KG1 (cell line): ENCODE results near the gene TMEM168.
"Not testable (repeated sequence)": the region's sequence is repeated elsewhere in the genome, so short reads cannot be mapped to it uniquely, and the experiment has no call there.

Experiments used
- DNase-seq: peaks from one replicate; lab custom pipeline; 2025; lab: John Stamatoyannopoulos, UW

TMEM168 gene

GRCh38 chr7:112781558-112781957 is 8.6 kb downstream of the TMEM168 start:
- DNase-seq, result no peak

- DNase-seq, result no peak
These were observed 9.1 kb downstream of the TMEM168 start for GRCh38 chr7:112781110-112781509.

GRCh38 chr7:112779667-112780066 is 10.5 kb downstream of the TMEM168 start:
- no peak for DNase-seq

- no peak for DNase-seq
These were observed 12.8 kb downstream of the TMEM168 start for GRCh38 chr7:112777406-112777805.

GRCh38 chr7:112771166-112771565 is 19.0 kb downstream of the TMEM168 start:
- DNase-seq, result no peak

- DNase-seq, result no peak
These were observed 20.1 kb downstream of the TMEM168 start for GRCh38 chr7:112770051-112770450.

- no peak for DNase-seq
These were observed 25.1 kb downstream of the TMEM168 start for GRCh38 chr7:112765105-112765504.

- DNase-seq, result no peak
These were observed 26.2 kb downstream of the TMEM168 start for GRCh38 chr7:112763996-112764395.

- no peak for DNase-seq
These were observed 26.9 kb downstream of the TMEM168 start for GRCh38 chr7:112763298-112763697.

- DNase-seq, result no peak
These were observed 30.3 kb downstream of the TMEM168 start for GRCh38 chr7:112759905-112760304.

GRCh38 chr7:112757337-112757736 is 32.9 kb downstream of the TMEM168 start:
- no peak for DNase-seq

GRCh38 chr7:112753298-112753697 is 36.9 kb downstream of the TMEM168 start:
- no peak for DNase-seq

- DNase-seq, result no peak
These were observed 37.6 kb downstream of the TMEM168 start for GRCh38 chr7:112752576-112752975.

- DNase-seq, result no peak
These were observed 40.4 kb downstream of the TMEM168 start for GRCh38 chr7:112749775-112750174.

GRCh38 chr7:112748381-112748780 is 41.8 kb downstream of the TMEM168 start:
- no peak for DNase-seq

GRCh38 chr7:112745635-112746034 is 44.6 kb downstream of the TMEM168 start:
- no peak for DNase-seq

GRCh38 chr7:112744818-112745217 is 45.4 kb downstream of the TMEM168 start:
- DNase-seq, result no peak

GRCh38 chr7:112743811-112744210 is 46.4 kb downstream of the TMEM168 start:
- DNase-seq, result no peak

- DNase-seq, result no peak
These were observed 49.5 kb downstream of the TMEM168 start for GRCh38 chr7:112740667-112741066.

- no peak for DNase-seq
These were observed 50.6 kb downstream of the TMEM168 start for GRCh38 chr7:112739436-112740180.

- no peak for DNase-seq
These were observed 54.9 kb downstream of the TMEM168 start for GRCh38 chr7:112735261-112735660.

GRCh38 chr7:112731324-112731723 is 58.9 kb downstream of the TMEM168 start:
- DNase-seq, result not testable (repeated sequence)

- no peak for DNase-seq
These were observed 64.1 kb downstream of the TMEM168 start for GRCh38 chr7:112726076-112726475.

- DNase-seq, result no peak
These were observed 66.8 kb downstream of the TMEM168 start for GRCh38 chr7:112723416-112723815.
